ENCODE measurements around the gene CUZD1. TPM values are rescaled to one million over a fixed set of nuclear protein-coding genes. Genes with fewer than 3 reads are reported as not detected.

The CUZD1 gene
- total and polyA plus RNA-seq, 2 of the 4 experiments (the other 2 are of a cell fraction), result 0.36 to 0.67 TPM

DNA sequence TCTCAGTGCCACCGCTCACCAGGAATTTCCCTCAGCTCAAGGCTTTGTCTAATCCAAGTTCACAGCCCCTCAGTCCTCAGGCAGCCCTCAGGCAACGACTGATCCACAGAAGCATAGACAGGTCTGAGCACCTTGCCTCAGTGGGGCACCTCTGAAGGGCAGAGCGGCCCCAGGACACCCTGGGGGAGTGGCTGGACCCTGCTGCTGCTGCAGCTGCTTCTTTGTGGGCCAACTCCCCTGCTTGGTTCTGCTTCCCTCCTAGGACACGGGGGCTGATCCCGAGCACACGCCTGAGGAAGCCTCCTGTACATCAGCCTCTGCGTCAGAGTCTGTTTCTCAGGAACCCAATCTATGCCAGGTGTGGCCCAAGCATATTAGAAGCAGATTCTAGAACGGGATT lies 16.2 kb downstream of the CUZD1 start:
- Histone ChIP-seq H2AFZ (replicated peaks; ENCODE audit: low read length, poor library complexity) (no peak overlapping the region), H3K9me3 (ENCODE audit: control insufficient read depth, insufficient read depth, low read length) (no peaks in the 10 kb centered on the region), H3K27ac (ENCODE audit: insufficient read depth, low read length) (no peak overlapping the region), H2BK20ac (ENCODE audit: low read depth, low read length) (no peak overlapping the region), H3K4me3 (ENCODE audit: insufficient read depth, low read depth, low read length) (no peak overlapping the region), H3K56ac (ENCODE audit: extremely low read depth, insufficient read depth, low read length) (no peak overlapping the region), H2AK5ac (ENCODE audit: low read depth, low read length) (no peak overlapping the region), H3K18ac (ENCODE audit: low read depth, low read length) (no peak overlapping the region), H3K4ac (ENCODE audit: low read depth, low read length) (no peak overlapping the region), H3K23ac (ENCODE audit: low read depth, low read length) (no peak overlapping the region), H2BK5ac (ENCODE audit: low read depth, low read length, poor library complexity, severe bottlenecking) (no peak overlapping the region), H4K20me1 (ENCODE audit: insufficient read depth, low read length) (no peaks in the 10 kb centered on the region), H3K9ac (ENCODE audit: low read depth, low read length) (no peak overlapping the region), H2AK9ac (replicated peaks; ENCODE audit: low read depth, low read length, poor library complexity) (no peak overlapping the region), H3K4me1 (ENCODE audit: control insufficient read depth, insufficient read depth, low read length) (no peaks in the 10 kb centered on the region), H3K4me2 (ENCODE audit: low read depth, low read length) (no peak overlapping the region), H2BK120ac (ENCODE audit: low read depth, low read length) (no peak overlapping the region), H3K14ac (replicated peaks; ENCODE audit: low read depth, low read length) (no peak overlapping the region), H4K91ac (ENCODE audit: insufficient read depth, low read depth, low read length) (no peak overlapping the region), H2BK15ac (ENCODE audit: low read depth, low read length) (no peak overlapping the region), H3K79me1 (ENCODE audit: low read depth in 1 of 2, low read length in 2 of 2) (no peaks in the 10 kb centered on the region), H4K5ac (ENCODE audit: low read depth, low read length) (no peak overlapping the region), H4K8ac (ENCODE audit: low read depth in 2 of 2, low read length in 2 of 2) (no peak overlapping the region), H3K36me3 (ENCODE audit: control insufficient read depth, insufficient read depth, low read length) (no peaks in the 10 kb centered on the region; the same call in 1 of the 2 replicates), H3K27me3 (ENCODE audit: control insufficient read depth, insufficient read depth, low read length) (peaks cover 2% of the 10 kb centered on the region), H3K9me1 (ENCODE audit: insufficient read depth, low read length) (no peaks in the 10 kb centered on the region)
- dilution Hi-C loops (cut with HindIII; ENCODE audit: low sequenced_read_pairs, unreplicated experiment) (no loop called here), intact Hi-C loops (cut with micrococcal nuclease) (no loop called here), in situ Hi-C loops (cut with MboI; ENCODE audit: low sequenced_read_pairs) (no loop called here)
- TF ChIP-seq CHD1 (IDR thresholded peaks at IDR 0.05; ENCODE audit: low read depth, low read length), result no peak
- no peak for TF ChIP-seq SMC3 (IDR thresholded peaks at IDR 0.05; ENCODE audit: low read depth, low read length)
- TF ChIP-seq MAFK (IDR thresholded peaks at IDR 0.05; ENCODE audit: low read depth, low read length), result no peak
- TF ChIP-seq, protein P1, sequence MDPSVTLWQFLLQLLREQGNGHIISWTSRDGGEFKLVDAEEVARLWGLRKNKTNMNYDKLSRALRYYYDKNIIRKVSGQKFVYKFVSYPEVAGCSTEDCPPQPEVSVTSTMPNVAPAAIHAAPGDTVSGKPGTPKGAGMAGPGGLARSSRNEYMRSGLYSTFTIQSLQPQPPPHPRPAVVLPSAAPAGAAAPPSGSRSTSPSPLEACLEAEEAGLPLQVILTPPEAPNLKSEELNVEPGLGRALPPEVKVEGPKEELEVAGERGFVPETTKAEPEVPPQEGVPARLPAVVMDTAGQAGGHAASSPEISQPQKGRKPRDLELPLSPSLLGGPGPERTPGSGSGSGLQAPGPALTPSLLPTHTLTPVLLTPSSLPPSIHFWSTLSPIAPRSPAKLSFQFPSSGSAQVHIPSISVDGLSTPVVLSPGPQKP (IDR thresholded peaks at IDR 0.05; ENCODE audit: borderline replicate concordance, low read depth, low read length), result no peak
- no peak for TF ChIP-seq RAD21 (IDR thresholded peaks at IDR 0.05; ENCODE audit: low read length)
- TF ChIP-seq FOS (IDR thresholded peaks at IDR 0.05; ENCODE audit: low read depth, low read length), result no peak
- no peak for TF ChIP-seq NFE2L2 (IDR thresholded peaks at IDR 0.05; ENCODE audit: low read depth, low read length)
- TF ChIP-seq CEBPB (IDR thresholded peaks at IDR 0.05; ENCODE audit: low read depth, low read length), result no peak
- TF ChIP-seq, protein P2, sequence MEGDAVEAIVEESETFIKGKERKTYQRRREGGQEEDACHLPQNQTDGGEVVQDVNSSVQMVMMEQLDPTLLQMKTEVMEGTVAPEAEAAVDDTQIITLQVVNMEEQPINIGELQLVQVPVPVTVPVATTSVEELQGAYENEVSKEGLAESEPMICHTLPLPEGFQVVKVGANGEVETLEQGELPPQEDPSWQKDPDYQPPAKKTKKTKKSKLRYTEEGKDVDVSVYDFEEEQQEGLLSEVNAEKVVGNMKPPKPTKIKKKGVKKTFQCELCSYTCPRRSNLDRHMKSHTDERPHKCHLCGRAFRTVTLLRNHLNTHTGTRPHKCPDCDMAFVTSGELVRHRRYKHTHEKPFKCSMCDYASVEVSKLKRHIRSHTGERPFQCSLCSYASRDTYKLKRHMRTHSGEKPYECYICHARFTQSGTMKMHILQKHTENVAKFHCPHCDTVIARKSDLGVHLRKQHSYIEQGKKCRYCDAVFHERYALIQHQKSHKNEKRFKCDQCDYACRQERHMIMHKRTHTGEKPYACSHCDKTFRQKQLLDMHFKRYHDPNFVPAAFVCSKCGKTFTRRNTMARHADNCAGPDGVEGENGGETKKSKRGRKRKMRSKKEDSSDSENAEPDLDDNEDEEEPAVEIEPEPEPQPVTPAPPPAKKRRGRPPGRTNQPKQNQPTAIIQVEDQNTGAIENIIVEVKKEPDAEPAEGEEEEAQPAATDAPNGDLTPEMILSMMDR (conservative IDR thresholded peaks at IDR 0.05; ENCODE audit: low read depth, low read length), result no peak
- TF ChIP-seq MXI1 (IDR thresholded peaks at IDR 0.05; ENCODE audit: borderline replicate concordance, low read depth, low read length), result no peak
- 83% methylated on average over 2 of the region's 8 CpGs; no CpG with 5 or more reads in 1 of the 2 experiments for WGBS, 2 experiments (ENCODE audit: extremely low coverage in 2 of 2, insufficient read length in 1 of 2)
- no peak for DNase-seq
- ATAC-seq (ENCODE audit: low read depth), result no peak
- CTCF ChIA-PET, result no interaction called here
- no TSS peak for BruUV-seq (replicated peaks)
- POLR2A ChIA-PET (ENCODE audit: unreplicated experiment), result no interaction called here
